Stimulated activated CD4-positive, alpha-beta T cell treated with anti-CD3 and anti-CD28 coated beads, Interleukin-2, amount 100 ng/mL, for 24 hours (primary cell): ENCODE results near the gene MTFMT.
A peak's percentile ranks its signal among the peaks of the same experiment; 100 is the strongest.
"Not testable (repeated sequence)": the region's sequence is repeated elsewhere in the genome, so short reads cannot be mapped to it uniquely, and the experiment has no call there.

ENCODE experiments used
- DNase-seq, 2 donors: peaks; one replicate each; pipeline ENCODE4 v3.0.0-alpha.2; 2020

Gene MTFMT

GRCh38 chr15:65028921-65029735, at the start of gene MTFMT:
MTFMT (minus strand) TSS chr15:65029639; CDS start chr15:65029613, 26 bp downstream.
- DNase-seq: peak; percentile 97 to 99

GRCh38 chr15:65077981-65078352, 48.5 kb upstream of the MTFMT start:
- DNase-seq: peak; percentile 50 to 71

- DNase-seq: no peak
These were observed 48.0 kb upstream of the MTFMT start for GRCh38 chr15:65077291-65077980.

GRCh38 chr15:65076486-65077290, 47.2 kb upstream of the MTFMT start, which contains the start of gene KBTBD13:
KBTBD13 (plus strand) TSS chr15:65076746; CDS start chr15:65076816, 70 bp downstream.
- no peak for DNase-seq

- not testable (repeated sequence) for DNase-seq
These were observed 46.4 kb upstream of the MTFMT start for GRCh38 chr15:65075607-65076395.

GRCh38 chr15:65074946-65075345, 45.5 kb upstream of the MTFMT start:
- not testable (repeated sequence) for DNase-seq

GRCh38 chr15:65072617-65073016, 43.2 kb upstream of the MTFMT start:
- DNase-seq: no peak

GRCh38 chr15:65072027-65072426, 42.6 kb upstream of the MTFMT start:
- no peak for DNase-seq

- no peak for DNase-seq
These were observed 42.0 kb upstream of the MTFMT start for GRCh38 chr15:65071381-65071811.

GRCh38 chr15:65069779-65070546, 40.5 kb upstream of the MTFMT start:
- DNase-seq: no peak

GRCh38 chr15:65069179-65069578, 39.7 kb upstream of the MTFMT start:
- no peak for DNase-seq

GRCh38 chr15:65068403-65068788, 39.0 kb upstream of the MTFMT start:
- DNase-seq: no peak

GRCh38 chr15:65067645-65068402, 38.4 kb upstream of the MTFMT start, which contains the start of gene RASL12:
RASL12 (minus strand) TSS chr15:65067991; CDS start chr15:65067835, 156 bp downstream.
- no peak for DNase-seq

GRCh38 chr15:65067317-65067644, 37.8 kb upstream of the MTFMT start:
- no peak for DNase-seq

- DNase-seq: no peak
These were observed 37.3 kb upstream of the MTFMT start for GRCh38 chr15:65066635-65067316.

- DNase-seq: no peak
These were observed 36.7 kb upstream of the MTFMT start for GRCh38 chr15:65066001-65066634.

- DNase-seq: no peak
These were observed 33.3 kb upstream of the MTFMT start for GRCh38 chr15:65062726-65063125.

- DNase-seq: no peak
These were observed 32.6 kb upstream of the MTFMT start for GRCh38 chr15:65062061-65062460.

GRCh38 chr15:65060641-65061397, 31.4 kb upstream of the MTFMT start:
- no peak for DNase-seq
